AG10803 (cell line): Measurements from ENCODE around the gene ARRB2.

Source experiments
- DNase-seq: peaks from one replicate; pipeline ENCODE4 v3.0.0; 2010; ENCODE audit warnings: low read depth
- H3K4me3 ChIP-seq: 2 replicates; pipeline ENCODE4 v1.5.1; 2011; ENCODE audit warnings: mild to moderate bottlenecking, low read length, control low read depth
- TF ChIP-seq, protein P1 (sequence below): conservative IDR thresholded peaks from 2 replicates; pipeline ENCODE4 v1.5.1; 2011; ENCODE audit warnings: mild to moderate bottlenecking, low read length, control low read depth, inconsistent platforms

The ARRB2 gene

DNA sequence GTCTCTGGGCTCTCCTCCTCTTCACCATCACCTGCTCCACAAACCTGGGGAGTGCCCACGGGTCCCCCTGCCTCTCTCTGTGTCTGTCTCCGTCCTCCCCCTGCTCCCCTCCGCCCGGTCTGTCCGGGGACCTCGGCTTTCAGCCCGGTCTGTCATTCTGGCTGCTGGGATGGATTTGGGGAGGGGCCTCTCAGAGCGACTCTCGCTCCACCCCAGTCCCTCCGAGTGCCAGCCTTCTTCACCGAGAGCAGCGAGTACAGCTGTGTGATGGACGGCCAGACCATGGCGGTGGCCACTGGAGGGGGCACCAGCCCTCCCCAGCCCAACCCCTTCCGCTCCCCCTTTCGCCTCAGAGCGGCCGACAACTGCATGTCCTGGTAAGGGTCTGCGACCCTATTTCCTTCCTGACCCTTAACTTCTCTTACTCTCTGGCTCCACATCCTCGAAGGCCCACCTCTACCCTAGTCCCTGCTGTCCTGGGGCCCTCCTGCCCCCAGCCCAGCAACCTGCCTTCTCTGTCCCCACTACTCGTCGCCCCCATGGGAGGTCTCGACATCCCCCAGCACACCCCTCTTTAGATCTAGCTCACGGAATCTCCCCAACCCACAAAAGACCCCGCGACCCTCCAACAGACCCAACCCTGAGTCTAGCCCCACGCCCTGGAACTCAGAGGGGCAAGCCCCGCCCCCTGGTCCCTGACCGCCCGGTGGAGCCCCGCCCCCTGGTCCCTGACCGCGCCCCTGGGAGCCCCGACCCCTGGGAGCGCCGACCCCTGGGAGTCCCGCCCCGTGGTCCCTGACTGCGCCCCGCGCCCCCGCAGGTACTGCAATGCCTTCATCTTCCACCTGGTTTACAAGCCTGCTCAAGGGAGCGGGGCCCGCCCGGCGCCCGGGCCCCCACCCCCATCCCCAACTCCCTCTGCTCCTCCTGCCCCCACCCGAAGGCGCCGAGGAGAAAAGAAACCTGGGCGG is 34.9 kb downstream of the ARRB2 start:
- H3K4me3 ChIP-seq = no peak overlapping the region
- TF ChIP-seq, protein P1, sequence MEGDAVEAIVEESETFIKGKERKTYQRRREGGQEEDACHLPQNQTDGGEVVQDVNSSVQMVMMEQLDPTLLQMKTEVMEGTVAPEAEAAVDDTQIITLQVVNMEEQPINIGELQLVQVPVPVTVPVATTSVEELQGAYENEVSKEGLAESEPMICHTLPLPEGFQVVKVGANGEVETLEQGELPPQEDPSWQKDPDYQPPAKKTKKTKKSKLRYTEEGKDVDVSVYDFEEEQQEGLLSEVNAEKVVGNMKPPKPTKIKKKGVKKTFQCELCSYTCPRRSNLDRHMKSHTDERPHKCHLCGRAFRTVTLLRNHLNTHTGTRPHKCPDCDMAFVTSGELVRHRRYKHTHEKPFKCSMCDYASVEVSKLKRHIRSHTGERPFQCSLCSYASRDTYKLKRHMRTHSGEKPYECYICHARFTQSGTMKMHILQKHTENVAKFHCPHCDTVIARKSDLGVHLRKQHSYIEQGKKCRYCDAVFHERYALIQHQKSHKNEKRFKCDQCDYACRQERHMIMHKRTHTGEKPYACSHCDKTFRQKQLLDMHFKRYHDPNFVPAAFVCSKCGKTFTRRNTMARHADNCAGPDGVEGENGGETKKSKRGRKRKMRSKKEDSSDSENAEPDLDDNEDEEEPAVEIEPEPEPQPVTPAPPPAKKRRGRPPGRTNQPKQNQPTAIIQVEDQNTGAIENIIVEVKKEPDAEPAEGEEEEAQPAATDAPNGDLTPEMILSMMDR = no peak
- no peak for DNase-seq

DNA sequence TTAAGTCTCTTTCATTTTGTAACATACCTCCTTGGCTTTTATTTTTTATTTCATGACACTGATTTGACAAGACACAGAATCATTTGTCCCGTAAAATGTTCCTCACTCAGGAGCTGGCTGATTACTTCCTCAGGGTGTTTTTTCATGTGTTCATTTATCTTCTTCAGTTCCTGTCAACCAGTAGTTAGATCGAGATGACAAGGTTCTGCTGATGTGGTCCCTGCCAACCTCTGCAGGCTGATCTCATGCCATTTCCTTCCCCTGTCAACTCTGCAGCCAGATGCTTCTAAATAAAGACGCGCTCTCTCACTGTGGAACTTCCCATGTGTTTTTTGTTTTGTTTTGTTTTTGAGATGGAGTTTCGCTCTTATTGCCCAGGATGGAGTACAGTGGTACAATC is 37.4 kb downstream of the ARRB2 start:
- no peak overlapping the region for H3K4me3 ChIP-seq
- TF ChIP-seq, protein P1 = no peak
- peak; percentile 5 for DNase-seq

DNA sequence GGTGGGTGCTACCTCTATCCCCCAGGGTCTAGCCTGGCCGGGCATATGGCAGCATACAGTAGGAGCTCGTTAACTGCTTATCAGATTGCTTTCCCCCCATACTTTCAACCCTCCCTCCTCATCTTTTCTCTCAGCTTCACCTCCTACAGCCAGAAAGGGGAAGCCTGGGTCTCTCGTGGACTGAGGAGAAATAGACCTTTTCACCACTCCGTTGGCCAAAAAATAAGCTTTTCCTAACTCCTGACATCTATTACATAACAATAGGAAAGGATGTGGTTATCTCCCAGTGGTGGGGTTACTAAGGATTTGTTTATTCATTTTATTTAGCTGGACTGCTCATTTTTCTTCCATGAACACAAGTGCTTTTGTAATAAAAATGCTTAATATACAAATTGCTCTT is 38.3 kb downstream of the ARRB2 start:
- no peak for DNase-seq
- no peak overlapping the region for H3K4me3 ChIP-seq
- TF ChIP-seq, protein P1 = no peak

DNA sequence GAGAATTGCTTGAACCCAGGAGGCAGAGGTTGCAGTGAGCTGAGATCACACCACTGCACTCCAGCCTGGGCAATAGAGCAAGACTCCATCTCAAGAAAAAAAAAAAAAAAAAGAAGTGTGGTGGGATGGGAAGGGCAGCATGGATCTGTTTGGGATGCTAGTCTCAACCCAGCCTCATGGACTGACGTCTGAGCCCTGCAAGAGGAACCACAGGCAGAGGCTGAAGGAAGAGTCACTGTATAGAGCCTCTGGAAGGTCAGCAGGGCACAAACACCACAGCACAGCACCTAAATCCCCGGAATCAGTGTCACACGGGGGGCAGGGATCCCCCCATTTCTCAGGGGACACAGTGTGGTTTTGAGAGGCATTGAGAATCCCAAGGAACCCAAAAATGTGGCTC is 40.2 kb downstream of the ARRB2 start:
- no peak overlapping the region for H3K4me3 ChIP-seq
- no peak for DNase-seq
- TF ChIP-seq, protein P1 = no peak

DNA sequence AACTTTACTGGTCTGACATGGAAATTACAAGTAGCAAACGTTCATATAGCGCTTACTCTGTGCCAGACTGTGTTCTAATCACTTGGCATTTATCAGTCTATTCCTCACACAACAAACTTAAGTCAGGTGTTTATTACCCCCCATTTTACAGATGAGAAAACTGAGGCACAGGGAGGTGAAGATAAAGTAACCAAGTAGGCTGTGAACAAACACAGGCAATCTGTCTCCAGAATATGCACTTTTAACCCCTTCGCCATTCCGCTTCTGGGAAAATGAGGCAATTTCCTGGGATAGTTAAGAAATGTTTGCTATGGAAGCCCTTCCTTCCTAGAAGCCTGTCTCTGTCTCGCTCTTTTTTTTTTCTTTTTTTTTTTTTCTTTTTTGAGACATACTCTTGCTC is 41.5 kb downstream of the ARRB2 start:
- H3K4me3 ChIP-seq = no peak overlapping the region
- TF ChIP-seq, protein P1 = no peak

DNA sequence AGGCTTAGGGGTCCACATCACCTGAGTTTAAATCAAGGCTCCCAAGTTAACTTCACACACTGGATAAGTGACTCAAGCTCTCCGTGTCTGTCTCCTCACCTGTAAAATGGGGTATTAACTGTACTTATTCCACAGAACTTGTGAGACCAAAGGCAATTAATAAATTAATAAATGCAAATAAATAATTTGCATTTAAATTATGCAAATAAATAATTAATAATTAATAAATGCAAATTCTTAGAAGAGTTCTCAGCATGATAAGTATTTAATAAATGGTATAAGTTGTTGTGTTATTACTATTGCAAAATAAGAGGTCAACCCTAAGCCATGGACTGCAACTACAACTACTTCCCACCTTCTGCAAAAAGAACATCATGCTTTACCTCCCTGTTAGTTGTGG is 43.0 kb downstream of the ARRB2 start:
- H3K4me3 ChIP-seq = no peak overlapping the region
- DNase-seq = no peak
- TF ChIP-seq, protein P1 = no peak

More for the DNA sequence above, 41.5 kb downstream of the ARRB2 start:
- peak; percentile 32 for DNase-seq

DNA sequence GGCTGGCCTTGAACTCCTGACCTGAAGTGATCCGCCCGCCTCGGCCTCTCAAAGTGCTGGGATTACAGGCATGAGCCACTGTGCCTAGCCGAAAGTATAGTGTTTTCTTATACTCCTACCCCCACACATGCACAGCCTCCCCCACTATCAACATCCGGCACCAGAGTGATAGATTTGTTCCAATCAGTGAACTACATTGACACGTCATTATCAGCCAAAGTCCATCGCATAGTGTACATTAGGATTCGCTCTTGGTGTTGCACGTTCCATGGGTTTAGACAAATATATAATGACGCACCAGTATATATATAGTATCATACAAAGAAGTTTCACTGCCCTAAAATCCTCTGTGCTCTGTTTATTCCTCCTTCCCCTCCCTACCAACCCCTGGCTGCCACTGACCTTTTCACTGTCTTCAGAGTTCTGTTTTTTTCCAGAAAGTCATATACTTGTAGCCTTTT is 49.4 kb downstream of the ARRB2 start:
- no peak overlapping the region for H3K4me3 ChIP-seq
- no peak for DNase-seq
- TF ChIP-seq, protein P1 = no peak
